Measurements from ENCODE around the gene MYH7. TPM values are rescaled to one million over a fixed set of nuclear protein-coding genes. Genes with fewer than 3 reads are reported as not detected.
"Not testable (repeated sequence)": the region's sequence is repeated elsewhere in the genome, so short reads cannot be mapped to it uniquely, and the experiment has no call there.

Gene MYH7
- polyA plus RNA-seq, 2 of the 4 experiments (the other 2 are of a cell fraction), result not detected

- ATAC-seq, result peak; percentile 36 to 56; a peak in 3 of 6 replicates
Measured at GRCh38 chr14:23402296-23403138, 32.9 kb downstream of the MYH7 start.

GRCh38 chr14:23401291-23401690 lies 34.2 kb downstream of the MYH7 start:
- FAIRE-seq (no peak), DNase-seq (ENCODE audit: low read depth in 1 of 2, low spot score in 1 of 2) (no peak), ATAC-seq (no peak)
- Histone ChIP-seq H3K4me3 (no peak overlapping the region), H3K27ac (no peak overlapping the region), H3K4me2 (no peak overlapping the region), H3K4me1 (no peaks in the 10 kb centered on the region), H3K9me3 (no peaks in the 10 kb centered on the region)
- no peak for TF ChIP-seq BHLHE40 (IDR thresholded peaks at IDR 0.05; ENCODE audit: low read depth, low read length)
- TF ChIP-seq CBX8 (IDR thresholded peaks at IDR 0.05), result no peak
- no peak for TF ChIP-seq TP53 (CRISPR knock-in tag; IDR thresholded peaks at IDR 0.05)
- CTCF ChIA-PET, result interaction anchor here (0.9 kb wide), 1 partner anchor 72 kb away, joined by 3 read pairs; no protein-coding TSS in a partner anchor
- 25% methylated on average over 4 of the region's 4 CpGs for WGBS (ENCODE audit: missing lambda C conversion rate)
- POLR2A ChIA-PET, result no interaction called here

More at GRCh38 chr14:23402296-23403138, 32.9 kb downstream of the MYH7 start:
- Histone ChIP-seq H3K27ac (no peak overlapping the region), H3K4me1 (no peaks in the 10 kb centered on the region), H3K4me3 (no peak overlapping the region), H3K9me3 (no peaks in the 10 kb centered on the region), H3K4me2 (peak overlapping the region; percentile 47; the same call in 2 of the 3 replicates)
- no peak for FAIRE-seq
- ChIA-PET CTCF (interaction anchor here (0.7 to 0.9 kb wide), 2 partner anchors 40 to 76 kb away, joined by 3 to 4 read pairs; no protein-coding TSS in a partner anchor), POLR2A (no interaction called here)
- TF ChIP-seq JUN (IDR thresholded peaks at IDR 0.05), result no peak
- no peak for TF ChIP-seq SREBF2 (IDR thresholded peaks at IDR 0.05)
- no peak for TF ChIP-seq RAD21 (conservative IDR thresholded peaks at IDR 0.05 in 1 of 2, IDR thresholded peaks at IDR 0.05 in 1 of 2)
- no peak for TF ChIP-seq SMC3 (IDR thresholded peaks at IDR 0.05)
- TF ChIP-seq ESRRA (IDR thresholded peaks at IDR 0.05; ENCODE audit: borderline replicate concordance, low read length), result no peak
- no peak for TF ChIP-seq ZNF302 (CRISPR knock-in tag; IDR thresholded peaks at IDR 0.05)
- no peak for TF ChIP-seq FOSB (CRISPR knock-in tag; IDR thresholded peaks at IDR 0.05)
- TF ChIP-seq MAZ (IDR thresholded peaks at IDR 0.05; ENCODE audit: borderline replicate concordance, low read depth, low read length), result no peak
- TF ChIP-seq HES2 (IDR thresholded peaks at IDR 0.05), result no peak
- DNase-seq (ENCODE audit: low read depth in 1 of 2, low spot score in 1 of 2), result no peak
- WGBS (ENCODE audit: missing lambda C conversion rate), result 18% methylated on average over 22 of the region's 25 CpGs

- DNase-seq (ENCODE audit: low read depth in 1 of 2, low spot score in 1 of 2); H3K9me3 ChIP-seq; H3K27ac ChIP-seq; FAIRE-seq; ATAC-seq; H3K4me1 ChIP-seq; H3K4me2 ChIP-seq; H3K4me3 ChIP-seq; POLR2A ChIA-PET: not testable (repeated sequence)
- 35% methylated on average over 16 of the region's 16 CpGs for WGBS (ENCODE audit: missing lambda C conversion rate)
- CTCF ChIA-PET, result interaction anchor here (0.9 kb wide), 1 partner anchor 72 kb away, joined by 3 read pairs; no protein-coding TSS in a partner anchor
Measured at GRCh38 chr14:23400496-23401149, 34.8 kb downstream of the MYH7 start.

GRCh38 chr14:23399591-23399990 lies 35.9 kb downstream of the MYH7 start:
- no peak for TF ChIP-seq PHF8 (IDR thresholded peaks at IDR 0.05; ENCODE audit: borderline replicate concordance, low read depth)
- TF ChIP-seq POLR2AphosphoS2 (conservative IDR thresholded peaks at IDR 0.05; ENCODE audit: low read length), result no peak
- no peak for TF ChIP-seq TFCP2L1 (CRISPR knock-in tag; IDR thresholded peaks at IDR 0.05)
- TF ChIP-seq GATA3 (IDR thresholded peaks at IDR 0.05; ENCODE audit: borderline replicate concordance), result no peak
- no peak for TF ChIP-seq MAZ (IDR thresholded peaks at IDR 0.05; ENCODE audit: borderline replicate concordance, low read depth, low read length)
- no peak for TF ChIP-seq JUNB (IDR thresholded peaks at IDR 0.05)
- no peak for TF ChIP-seq CHD4 (IDR thresholded peaks at IDR 0.05; ENCODE audit: borderline replicate concordance)
- TF ChIP-seq FOSL2 (IDR thresholded peaks at IDR 0.05), result no peak
- TF ChIP-seq FOSL2 (CRISPR knock-in tag; IDR thresholded peaks at IDR 0.05), result no peak
- TF ChIP-seq TP53 (CRISPR knock-in tag; IDR thresholded peaks at IDR 0.05), result no peak
- no peak for TF ChIP-seq SMC3 (IDR thresholded peaks at IDR 0.05)
- no peak for TF ChIP-seq MYC (IDR thresholded peaks at IDR 0.05; ENCODE audit: borderline replicate concordance, low read length)
- 54% methylated on average over 6 of the region's 6 CpGs for WGBS (ENCODE audit: missing lambda C conversion rate)
- CTCF ChIA-PET, result interaction anchor here (12.5 kb wide), 1 partner anchor 19 kb away, joined by 106 read pairs; the partner anchor contains the start of gene CMTM5
- FAIRE-seq (no peak), DNase-seq (ENCODE audit: low read depth in 1 of 2, low spot score in 1 of 2) (no peak), ATAC-seq (no peak)
- Histone ChIP-seq H3K4me2 (no peak overlapping the region), H3K4me3 (no peak overlapping the region), H3K9me3 (no peaks in the 10 kb centered on the region), H3K27ac (no peak overlapping the region), H3K4me1 (no peaks in the 10 kb centered on the region)
- POLR2A ChIA-PET, result no interaction called here

All from A549 (cell line).